HepG2 (cell line): ENCODE data around the gene GLDN. TPM values are rescaled to one million over a fixed set of nuclear protein-coding genes. Genes with fewer than 3 reads are reported as not detected.

Source experiments
- ATAC-seq: fragments of 200-7000 bp; cut with Tn5 transposase; 3 replicates; pipeline ENCODE4 v1.9.1; 2020; ENCODE audit warnings: mild to moderate bottlenecking, moderate library complexity
- BruUV-seq: library from RNA; stranded (reverse); fragments of 400-500 nt; replicated peaks from 2 replicates; lab custom pipeline; 2021; lab: Mats Ljungman, UMichigan
- CTCF ChIA-PET: fragments of 300-600 bp; formaldehyde crosslinking; extraction: SDS; loops from one replicate; lab custom pipeline; 2021; ENCODE audit warnings: low total read pairs, inconsistent platforms, low intra/inter-chr PET ratio; lab: Yijun Ruan, JAX
- POLR2A ChIA-PET: fragments of 350-600 bp; sonication (Branson Sonifier 250); formaldehyde crosslinking; loops from one replicate; lab custom pipeline; 2020; ENCODE audit warnings: antibody characterized with exemption, inconsistent platforms; lab: Yijun Ruan, JAX
- DNase-seq: peaks from one replicate; pipeline ENCODE4 v3.0.0-alpha.2; 2015; ENCODE audit warnings: low spot score
- FAIRE-seq: peaks from 3 replicates; lab custom pipeline; 2011; peaks lifted over from hg19 to GRCh38; lab: Jason Lieb, UNC
- H2AFZ ChIP-seq: one replicate; pipeline ENCODE4 v1.6.1; 2011; ENCODE audit warnings: low read length, inconsistent platforms
- H3K27ac ChIP-seq: fragments of 300-600 bp; 3 replicates; pipeline ENCODE4 v1.8.0; 2011; ENCODE audit warnings: mixed run types, mild to moderate bottlenecking, mixed read lengths, low read length, inconsistent platforms; ENCODE audit not compliant: insufficient read depth; ENCODE audit errors: extremely low read length
- H3K27me3 ChIP-seq, 2 experiments: fragments of 200-600 bp in 1 of 2; 2 replicates in 1 of 2; 3 replicates in 1 of 2; pipeline versions ENCODE4 v1.6.0 to v1.8.0; 2011; ENCODE audit warnings: low read length in 2 of 2, mild to moderate bottlenecking in 2 of 2, moderate library complexity in 2 of 2, inconsistent platforms in 1 of 2; ENCODE audit not compliant: insufficient read depth in 2 of 2, control insufficient read depth in 1 of 2
- H3K36me3 ChIP-seq, 2 experiments: fragments of 200-600 bp in 1 of 2; replicated peaks in 1 of 2; 2 replicates in 1 of 2; 3 replicates in 1 of 2; pipeline versions ENCODE4 v1.5.1 to v1.8.0; 2011; ENCODE audit warnings: low read length in 2 of 2, inconsistent platforms in 1 of 2; ENCODE audit not compliant: insufficient read depth in 2 of 2, control insufficient read depth in 1 of 2
- H3K4me1 ChIP-seq: 2 replicates; pipeline ENCODE4 v1.5.1; 2012; ENCODE audit warnings: low read length, inconsistent platforms; ENCODE audit not compliant: insufficient read depth
- H3K4me2 ChIP-seq: 2 replicates; pipeline ENCODE4 v1.6.0; 2011; ENCODE audit warnings: low read depth, low read length, inconsistent platforms
- H3K4me3 ChIP-seq, 3 experiments: fragments of 200-600 bp in 1 of 3; sonication (generic), shearing (Covaris generic) in 1 of 3; replicated peaks in 1 of 3; 2 replicates each; pipeline ENCODE4 v1.5.1; 2011 to 2016; ENCODE audit warnings: low read length in 3 of 3, inconsistent platforms in 2 of 3, low read depth in 2 of 3, mild to moderate bottlenecking in 2 of 3, control low read depth in 1 of 3, mixed read lengths in 1 of 3; ENCODE audit not compliant: insufficient read depth in 1 of 3
- H3K79me2 ChIP-seq: one replicate; pipeline ENCODE4 v1.6.1; 2011; ENCODE audit warnings: low read length, inconsistent platforms; ENCODE audit not compliant: insufficient read depth
- H3K9ac ChIP-seq: 2 replicates; pipeline ENCODE4 v1.6.0; 2011; ENCODE audit warnings: mild to moderate bottlenecking, low read depth, low read length, inconsistent platforms; ENCODE audit not compliant: insufficient read depth
- H3K9me3 ChIP-seq: 2 replicates; pipeline ENCODE4 v1.5.1; 2012; ENCODE audit warnings: mild to moderate bottlenecking, low read length
- H4K20me1 ChIP-seq: 2 replicates; pipeline ENCODE4 v1.6.0; 2011; ENCODE audit warnings: inconsistent platforms, mild to moderate bottlenecking, low read length, moderate library complexity; ENCODE audit not compliant: insufficient read depth
- MATR3 ChIP-seq: sonication (generic); formaldehyde crosslinking; IDR thresholded peaks from 2 replicates; pipeline ENCODE4 v1.4.0; 2020; ENCODE audit warnings: missing genetic modification reagents
- ZNF614 ChIP-seq: IDR thresholded peaks from 2 replicates; pipeline ENCODE4 v1.6.1; 2018; ENCODE audit warnings: missing biosample characterization, missing genetic modification reagents, inconsistent platforms, borderline replicate concordance
- WGBS: methylation state at CpG from one replicate; pipeline ENCODE4 v1.1.6; 2017; ENCODE audit warnings: low lambda C conversion rate; 5-methylcytosine and 5-hydroxymethylcytosine counted together
- in situ Hi-C: cut with HindIII; loops from 2 replicates; pipeline ENCODE4 v1.10.0; 2017; ENCODE audit warnings: low pct_unique_long_range_greater_than_20kb; ENCODE audit not compliant: extremely low pct_ligation_motif_present
- intact Hi-C: fragments of 100-400 bp; cut with micrococcal nuclease; formaldehyde crosslinking; loops from one replicate; pipeline ENCODE4 v1.10.0; 2022; ENCODE audit not compliant: unreplicated experiment
- polyA plus RNA-seq, 8 experiments: library from polyadenylated mRNA; depleted of rRNA in 3 of 8; stranded (reverse) in 7 of 8; unstranded in 1 of 8; fragments of >200 nt; fragmentation: Illumina TruSeq in 4 of 8; extraction: Trizol in 4 of 8; gene quantifications; 2 replicates each; pipeline versions ENCODE4 v1.2.1 to v1.2.3, GENCODE V29; 2011 to 2016; ENCODE audit warnings: low read depth in 4 of 8, missing spikeins in 1 of 8, mixed read lengths in 1 of 8; ENCODE audit not compliant: insufficient read depth in 1 of 8
- total RNA-seq, 5 experiments: library from RNA; depleted of rRNA; stranded (reverse); fragments of >200 nt; fragmentation: Illumina TruSeq; extraction: Trizol; gene quantifications; 2 replicates each; pipeline ENCODE4 v1.2.3, GENCODE V29; 2016; ENCODE audit warnings: low read depth in 1 of 5
- TF ChIP-seq, protein P1 (sequence below): sonication (generic); formaldehyde crosslinking; IDR thresholded peaks from 2 replicates; pipeline ENCODE4 v1.4.0; 2020; ENCODE audit warnings: mild to moderate bottlenecking, missing genetic modification reagents, borderline replicate concordance
- TF ChIP-seq, protein P2 (sequence below): sonication (generic); formaldehyde crosslinking; IDR thresholded peaks from 2 replicates; pipeline ENCODE4 v1.4.0; 2020; ENCODE audit warnings: mild to moderate bottlenecking, missing genetic modification reagents

The GLDN gene
- total and polyA plus RNA-seq, 2 of the 13 experiments (the other 11 are each of a cell fraction or from before 2014, with no cell fraction given) = 0.86 to 1.0 TPM

DNA sequence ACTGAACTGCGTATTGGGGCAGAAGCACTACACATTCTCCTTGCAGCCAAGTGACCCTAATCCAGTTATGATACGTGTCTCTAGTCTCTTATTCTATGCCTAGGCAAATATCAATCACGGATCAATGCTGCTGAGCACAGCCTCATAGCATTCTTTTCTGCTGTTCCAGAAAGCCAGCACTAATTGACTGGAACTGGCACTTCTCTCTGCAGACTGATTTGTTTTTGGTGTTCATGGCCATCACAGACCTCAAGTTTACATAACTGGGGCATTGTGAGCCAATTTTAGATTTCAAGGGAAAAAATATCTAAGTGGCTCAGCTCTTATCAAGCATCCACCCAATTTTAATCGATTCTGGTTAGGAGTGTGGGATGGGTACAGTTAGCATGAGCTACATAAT is 37.9 kb downstream of the GLDN start:
- Histone ChIP-seq H3K9me3 (no peaks in the 10 kb centered on the region), H3K79me2 (no peaks in the 10 kb centered on the region), H3K36me3 (no peaks in the 10 kb centered on the region), H2AFZ (no peak overlapping the region), H4K20me1 (no peaks in the 10 kb centered on the region), H3K9ac (no peak overlapping the region), H3K27ac (no peak overlapping the region), H3K4me1 (no peaks in the 10 kb centered on the region), H3K4me2 (no peak overlapping the region), H3K4me3 (no peak overlapping the region), H3K27me3 (no peaks in the 10 kb centered on the region; a peak in 1 of 5 replicates)
- 51% methylated on average over 4 of the region's 4 CpGs for WGBS
- BruUV-seq = no TSS peak
- CTCF ChIA-PET = interaction anchor here (1.1 kb wide), 2 partner anchors 92 to 98 kb away, joined by 4 to 5 read pairs; no protein-coding TSS in a partner anchor
- in situ Hi-C loops (loop anchor here (5.0 kb wide), 1 partner anchor 92 kb away; no protein-coding TSS in a partner anchor), intact Hi-C loops (no loop called here)
- DNase-seq (no peak), ATAC-seq (no peak), FAIRE-seq (no peak)
- POLR2A ChIA-PET = no interaction called here
- TF ChIP-seq MATR3 (CRISPR knock-in tag) (no peak), ZNF614 (CRISPR knock-in tag) (no peak)
- TF ChIP-seq, protein P1, sequence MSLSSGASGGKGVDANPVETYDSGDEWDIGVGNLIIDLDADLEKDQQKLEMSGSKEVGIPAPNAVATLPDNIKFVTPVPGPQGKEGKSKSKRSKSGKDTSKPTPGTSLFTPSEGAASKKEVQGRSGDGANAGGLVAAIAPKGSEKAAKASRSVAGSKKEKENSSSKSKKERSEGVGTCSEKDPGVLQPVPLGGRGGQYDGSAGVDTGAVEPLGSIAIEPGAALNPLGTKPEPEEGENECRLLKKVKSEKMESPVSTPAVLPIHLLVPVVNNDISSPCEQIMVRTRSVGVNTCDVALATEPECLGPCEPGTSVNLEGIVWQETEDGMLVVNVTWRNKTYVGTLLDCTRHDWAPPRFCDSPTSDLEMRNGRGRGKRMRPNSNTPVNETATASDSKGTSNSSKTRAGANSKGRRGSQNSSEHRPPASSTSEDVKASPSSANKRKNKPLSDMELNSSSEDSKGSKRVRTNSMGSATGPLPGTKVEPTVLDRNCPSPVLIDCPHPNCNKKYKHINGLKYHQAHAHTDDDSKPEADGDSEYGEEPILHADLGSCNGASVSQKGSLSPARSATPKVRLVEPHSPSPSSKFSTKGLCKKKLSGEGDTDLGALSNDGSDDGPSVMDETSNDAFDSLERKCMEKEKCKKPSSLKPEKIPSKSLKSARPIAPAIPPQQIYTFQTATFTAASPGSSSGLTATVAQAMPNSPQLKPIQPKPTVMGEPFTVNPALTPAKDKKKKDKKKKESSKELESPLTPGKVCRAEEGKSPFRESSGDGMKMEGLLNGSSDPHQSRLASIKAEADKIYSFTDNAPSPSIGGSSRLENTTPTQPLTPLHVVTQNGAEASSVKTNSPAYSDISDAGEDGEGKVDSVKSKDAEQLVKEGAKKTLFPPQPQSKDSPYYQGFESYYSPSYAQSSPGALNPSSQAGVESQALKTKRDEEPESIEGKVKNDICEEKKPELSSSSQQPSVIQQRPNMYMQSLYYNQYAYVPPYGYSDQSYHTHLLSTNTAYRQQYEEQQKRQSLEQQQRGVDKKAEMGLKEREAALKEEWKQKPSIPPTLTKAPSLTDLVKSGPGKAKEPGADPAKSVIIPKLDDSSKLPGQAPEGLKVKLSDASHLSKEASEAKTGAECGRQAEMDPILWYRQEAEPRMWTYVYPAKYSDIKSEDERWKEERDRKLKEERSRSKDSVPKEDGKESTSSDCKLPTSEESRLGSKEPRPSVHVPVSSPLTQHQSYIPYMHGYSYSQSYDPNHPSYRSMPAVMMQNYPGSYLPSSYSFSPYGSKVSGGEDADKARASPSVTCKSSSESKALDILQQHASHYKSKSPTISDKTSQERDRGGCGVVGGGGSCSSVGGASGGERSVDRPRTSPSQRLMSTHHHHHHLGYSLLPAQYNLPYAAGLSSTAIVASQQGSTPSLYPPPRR = no peak
- TF ChIP-seq, protein P2, sequence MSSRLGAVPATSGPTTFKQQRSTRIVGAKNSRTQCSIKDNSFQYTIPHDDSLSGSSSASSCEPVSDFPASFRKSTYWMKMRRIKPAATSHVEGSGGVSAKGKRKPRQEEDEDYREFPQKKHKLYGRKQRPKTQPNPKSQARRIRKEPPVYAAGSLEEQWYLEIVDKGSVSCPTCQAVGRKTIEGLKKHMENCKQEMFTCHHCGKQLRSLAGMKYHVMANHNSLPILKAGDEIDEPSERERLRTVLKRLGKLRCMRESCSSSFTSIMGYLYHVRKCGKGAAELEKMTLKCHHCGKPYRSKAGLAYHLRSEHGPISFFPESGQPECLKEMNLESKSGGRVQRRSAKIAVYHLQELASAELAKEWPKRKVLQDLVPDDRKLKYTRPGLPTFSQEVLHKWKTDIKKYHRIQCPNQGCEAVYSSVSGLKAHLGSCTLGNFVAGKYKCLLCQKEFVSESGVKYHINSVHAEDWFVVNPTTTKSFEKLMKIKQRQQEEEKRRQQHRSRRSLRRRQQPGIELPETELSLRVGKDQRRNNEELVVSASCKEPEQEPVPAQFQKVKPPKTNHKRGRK (CRISPR knock-in tag) = no peak
